ENCODE results near the gene SYNRG.
A peak's percentile ranks its signal among the peaks of the same experiment; 100 is the strongest.
"Not testable (repeated sequence)": the region's sequence is repeated elsewhere in the genome, so short reads cannot be mapped to it uniquely, and the experiment has no call there.

SYNRG gene

DNA sequence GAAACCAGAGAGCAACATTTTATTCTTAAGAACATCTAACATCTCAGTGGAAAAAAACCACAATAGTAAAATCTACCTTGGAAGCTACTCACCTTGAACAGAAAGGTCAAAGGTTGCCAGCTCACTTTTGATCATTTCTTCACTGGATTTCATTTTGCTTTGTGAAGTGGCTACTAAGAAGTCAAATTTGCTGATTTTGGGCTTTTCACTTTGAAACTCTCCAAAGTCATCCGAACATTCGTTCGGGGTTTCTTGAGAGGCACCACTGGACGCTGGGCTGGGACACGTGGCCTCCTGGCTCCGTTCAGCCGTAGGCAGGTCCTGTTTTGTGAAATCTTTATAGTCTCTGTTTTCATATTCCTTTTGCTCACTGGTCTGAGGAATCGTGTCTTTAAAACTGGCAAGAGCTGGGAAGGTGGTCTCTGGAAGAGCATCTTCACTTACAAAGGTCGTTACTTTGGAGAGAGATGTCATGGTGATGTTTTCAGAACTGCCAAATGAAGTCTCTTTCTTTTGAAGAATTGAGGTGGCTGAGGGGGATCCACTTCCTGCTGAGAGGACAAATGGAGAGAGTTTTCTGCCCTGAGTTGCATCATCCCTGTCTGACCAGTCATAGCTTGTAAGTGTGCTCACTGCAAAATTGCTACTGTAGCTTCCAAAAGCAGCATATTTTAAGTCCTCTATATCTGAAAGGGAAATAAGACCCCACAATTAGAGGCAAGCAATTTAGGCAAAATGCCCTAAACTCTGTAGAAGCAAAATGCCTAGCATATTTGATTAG lies 67.1 kb downstream of the SYNRG start:
- DNase-seq = no peak

DNA sequence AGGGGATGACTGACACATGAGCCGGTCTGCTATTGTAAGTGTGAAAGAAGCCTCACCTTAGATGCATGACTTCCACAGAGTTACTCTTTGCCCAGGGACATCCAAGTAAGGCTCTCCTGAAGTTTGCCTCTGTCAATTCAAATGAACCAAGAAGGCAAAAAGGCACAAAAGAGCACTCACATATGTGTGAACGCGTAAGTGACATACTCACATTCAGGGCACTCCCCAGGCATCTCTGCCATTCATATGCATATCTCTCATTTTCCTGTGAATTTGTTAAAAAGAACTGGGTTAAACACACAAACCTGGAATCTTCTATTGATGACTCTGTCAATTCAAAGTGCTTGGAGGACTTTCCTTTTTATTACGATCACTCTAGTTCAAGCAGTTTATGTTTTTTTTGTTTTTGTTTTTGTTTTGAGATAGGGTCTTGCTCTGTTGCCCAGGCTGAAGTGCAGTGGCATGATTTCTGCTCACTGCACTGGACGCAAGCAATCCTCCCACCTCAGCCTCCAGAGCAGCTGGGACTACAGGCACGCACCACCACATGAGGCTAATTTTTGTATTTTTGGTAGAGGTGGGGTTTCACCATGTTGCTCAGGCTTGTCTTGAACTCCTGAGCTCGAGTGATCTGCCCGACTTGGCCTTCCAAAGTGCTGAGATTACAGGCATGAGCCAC lies 70.1 kb downstream of the SYNRG start:
- no peak for DNase-seq

DNA sequence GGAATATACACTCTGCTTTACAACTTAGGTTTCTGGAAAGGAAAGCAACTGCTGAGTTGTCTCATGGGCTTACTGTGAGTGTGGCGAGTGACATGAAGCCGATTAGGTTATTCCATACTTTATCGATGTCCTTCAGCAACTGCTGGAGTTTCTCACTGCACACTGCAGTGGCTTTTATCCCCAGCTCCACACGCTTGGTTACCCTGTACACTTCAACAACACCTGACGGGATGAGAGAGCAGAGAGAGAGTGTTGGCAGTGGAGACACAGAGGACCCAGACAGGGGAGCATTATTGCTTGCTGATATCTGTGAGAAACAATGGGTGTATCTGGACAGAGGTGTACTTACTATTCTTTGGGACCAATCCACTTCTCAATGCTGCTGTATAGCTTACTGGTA lies 73.3 kb downstream of the SYNRG start:
- no peak for DNase-seq

DNA sequence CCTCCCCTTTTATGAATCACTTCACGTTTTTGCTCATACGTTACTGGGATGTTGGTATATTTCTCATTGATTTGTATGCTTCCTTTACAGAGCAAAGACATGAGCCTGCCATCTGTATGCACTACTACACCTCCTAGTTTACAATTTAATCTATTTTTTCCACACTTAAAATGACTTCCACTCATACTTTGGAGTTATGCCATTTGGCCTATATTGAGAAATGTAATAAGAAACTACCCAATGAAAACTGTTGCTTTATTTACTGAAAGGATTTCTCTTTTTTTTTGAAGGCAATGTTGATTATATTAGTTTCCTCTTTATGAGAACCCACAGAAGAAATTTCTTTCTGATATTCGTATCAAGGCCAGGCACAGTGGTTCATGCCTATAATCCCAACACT lies 76.5 kb downstream of the SYNRG start:
- DNase-seq = no peak

DNA sequence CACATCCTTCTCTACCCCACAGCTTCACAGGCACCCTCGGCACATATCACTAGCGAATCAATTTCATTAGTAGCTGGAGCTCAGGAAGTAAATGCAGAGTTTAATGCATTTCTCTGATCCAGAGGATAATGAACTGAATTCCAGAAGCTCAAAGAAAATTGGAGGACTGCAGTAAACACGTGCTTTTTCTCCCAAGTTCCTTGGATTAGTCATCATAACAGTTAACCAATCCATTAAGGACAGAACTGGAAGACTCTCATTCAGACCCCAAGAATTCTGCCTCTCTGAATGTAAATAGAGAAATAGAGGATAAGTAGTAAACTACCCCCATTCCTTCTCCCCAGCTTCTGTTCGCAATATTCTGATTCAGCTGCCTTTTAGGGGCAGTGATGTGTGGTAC lies 78.8 kb downstream of the SYNRG start:
- no peak for DNase-seq

DNA sequence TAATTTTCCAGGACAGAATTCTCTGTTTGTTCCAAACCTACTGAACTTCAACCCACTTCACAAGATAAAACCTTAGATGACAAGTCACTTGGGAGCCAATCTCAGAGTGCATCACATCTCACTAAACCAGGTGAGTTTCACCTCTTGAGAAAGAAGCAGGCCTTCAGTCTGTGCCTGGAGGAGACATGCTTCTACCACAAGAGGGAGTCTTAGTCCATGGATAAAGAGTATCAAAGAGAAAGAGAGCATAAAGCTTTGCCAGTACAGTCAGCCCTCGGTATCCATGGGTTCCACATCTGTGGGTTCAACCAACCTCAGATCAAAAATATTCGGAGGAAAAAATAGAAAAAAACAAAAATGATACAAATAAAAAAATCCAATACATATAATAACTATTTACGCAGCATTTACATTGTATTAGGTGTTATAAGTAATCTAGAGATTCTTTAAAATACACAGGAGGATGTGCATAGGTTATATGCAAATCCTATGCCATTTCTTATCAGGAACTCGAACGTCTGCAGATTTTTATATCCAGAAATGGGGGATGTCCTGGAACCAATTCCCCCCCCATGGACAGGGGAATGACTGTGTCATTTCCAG lies 81.9 kb downstream of the SYNRG start:
- DNase-seq = no peak

DNA sequence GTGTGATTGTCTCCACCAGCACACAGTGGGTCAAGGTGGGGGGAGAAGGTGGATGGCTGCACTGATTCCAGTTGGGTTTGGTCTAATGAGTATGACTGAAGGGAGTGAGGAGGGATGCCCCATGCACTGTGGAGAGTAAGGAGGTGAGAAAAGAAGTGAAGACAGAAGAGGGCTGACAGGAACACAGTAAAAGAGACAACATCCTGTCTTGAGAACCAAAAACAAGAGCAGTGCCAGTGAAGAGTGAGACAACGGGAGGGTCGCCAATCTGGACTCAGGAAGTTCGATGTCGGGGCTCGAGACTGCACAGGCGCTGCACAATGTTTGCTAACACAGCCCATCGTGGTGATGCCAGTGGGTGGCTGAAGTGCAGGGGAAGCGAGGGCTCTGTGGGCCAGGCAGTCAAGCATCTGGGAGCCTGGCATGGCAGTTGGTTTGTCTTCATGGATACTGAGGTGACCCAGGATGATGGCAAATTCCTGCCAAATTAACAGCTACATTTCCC lies 85.5 kb downstream of the SYNRG start:
- no peak for DNase-seq

DNA sequence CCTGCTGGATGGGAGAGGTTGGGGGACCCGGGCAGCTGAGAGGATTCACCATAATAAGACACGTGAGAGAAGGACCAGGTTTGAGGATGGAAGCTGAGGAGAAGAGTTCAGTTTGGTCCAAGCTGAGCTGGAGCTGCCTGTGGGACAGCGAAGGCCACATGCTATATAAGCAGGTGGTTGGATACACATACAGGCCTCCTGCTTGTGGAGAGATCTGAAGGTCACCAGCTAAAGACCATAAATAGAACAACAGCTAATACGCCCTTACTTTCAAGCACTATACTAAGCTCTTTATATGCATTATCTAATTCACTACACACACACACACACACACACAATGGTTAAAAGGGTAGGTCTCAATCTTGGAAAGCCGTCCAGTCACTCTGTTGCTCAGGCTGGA lies 87.4 kb downstream of the SYNRG start:
- no peak for DNase-seq

DNA sequence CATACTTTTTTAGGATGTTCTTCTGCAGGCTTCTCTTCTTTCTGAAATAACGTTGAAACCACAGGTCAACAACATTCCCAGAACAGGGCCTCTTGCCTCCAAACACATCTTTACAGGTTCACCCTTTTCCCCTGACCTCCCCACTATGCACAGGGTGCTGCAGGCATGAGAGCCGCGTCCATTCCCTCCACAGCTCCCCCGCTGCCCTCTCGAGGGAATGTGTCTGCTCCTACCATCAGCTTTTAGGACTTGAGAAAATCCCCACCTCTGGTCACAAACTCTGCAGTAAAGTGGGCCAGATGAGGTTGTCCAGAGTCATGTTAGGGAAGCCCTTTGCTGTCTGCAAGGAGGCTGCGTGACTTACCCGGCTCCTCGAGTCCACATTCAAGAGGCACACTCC lies 89.0 kb downstream of the SYNRG start:
- no peak for DNase-seq

DNA sequence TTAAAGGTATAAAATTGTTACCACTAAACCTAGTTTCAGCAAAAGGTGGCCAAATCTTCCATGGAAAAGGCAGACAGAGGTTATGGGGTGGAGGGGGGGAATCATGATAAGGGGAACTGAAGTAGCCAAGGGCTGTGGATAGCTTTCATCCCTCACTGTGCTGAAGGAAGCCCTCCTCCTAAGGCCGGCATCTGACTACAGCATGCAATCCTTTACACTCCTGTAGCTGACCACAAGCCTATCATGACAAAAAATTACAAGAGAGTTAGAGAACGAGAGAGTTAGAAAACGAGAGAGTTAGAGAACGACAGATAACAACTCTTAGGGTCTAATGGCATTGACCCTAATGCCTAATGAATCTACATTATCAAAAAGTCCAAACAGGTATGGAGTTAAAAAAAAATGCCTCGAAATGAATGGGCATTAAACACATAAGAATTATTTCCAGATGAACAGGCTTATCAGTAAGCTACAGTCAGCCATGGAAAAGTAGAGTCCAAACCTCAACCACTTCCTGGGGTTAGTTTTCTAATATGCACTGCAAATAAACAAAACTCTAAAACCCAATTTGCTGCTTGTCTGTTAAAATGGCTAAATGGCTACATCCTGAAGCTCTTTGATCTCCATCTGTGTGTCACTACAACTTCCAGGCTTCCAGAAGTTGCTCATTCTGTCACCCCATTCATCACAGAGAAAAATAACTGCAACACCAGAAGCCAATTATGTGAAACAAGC lies 89.8 kb downstream of the SYNRG start:
- DNase-seq = no peak

DNA sequence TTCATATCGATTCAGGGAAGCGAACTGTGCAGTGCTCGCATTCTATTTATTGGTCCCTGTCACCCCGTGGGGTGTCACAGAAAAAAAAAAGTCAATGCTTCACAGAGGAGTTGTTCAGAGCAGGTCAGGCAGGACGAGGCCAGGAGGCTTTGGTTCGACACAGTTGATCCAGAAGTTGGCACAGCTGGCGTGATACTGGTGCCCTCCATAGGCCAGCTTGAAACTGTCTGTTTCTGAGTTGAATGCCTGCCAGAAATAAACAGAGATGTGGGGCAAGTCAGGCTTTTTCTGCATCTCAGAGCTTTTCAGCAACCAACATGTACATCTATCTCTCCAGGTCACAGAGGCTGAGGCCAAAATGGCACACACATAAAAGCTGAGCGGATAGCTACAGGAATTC lies 90.4 kb downstream of the SYNRG start:
- DNase-seq = no peak

DNA sequence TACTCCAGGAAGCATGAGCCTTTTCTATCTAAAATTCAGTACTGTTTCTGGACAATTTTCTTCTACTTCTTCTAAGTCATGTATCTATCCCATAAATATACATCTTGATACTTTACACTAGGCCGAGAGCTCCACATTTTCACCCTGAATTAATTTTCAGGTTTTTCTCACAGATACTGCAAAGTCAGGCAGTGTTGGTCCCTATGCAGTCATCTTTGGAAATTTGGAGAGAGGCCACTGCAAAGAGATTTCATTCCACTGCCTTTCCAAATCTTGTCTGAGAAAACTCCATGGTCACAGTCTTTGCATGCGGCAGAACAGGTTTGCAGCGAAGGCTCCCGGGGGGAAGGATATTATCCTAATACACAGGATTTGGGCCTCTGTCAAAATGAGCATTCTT lies 91.3 kb downstream of the SYNRG start:
- DNase-seq = no peak

DNA sequence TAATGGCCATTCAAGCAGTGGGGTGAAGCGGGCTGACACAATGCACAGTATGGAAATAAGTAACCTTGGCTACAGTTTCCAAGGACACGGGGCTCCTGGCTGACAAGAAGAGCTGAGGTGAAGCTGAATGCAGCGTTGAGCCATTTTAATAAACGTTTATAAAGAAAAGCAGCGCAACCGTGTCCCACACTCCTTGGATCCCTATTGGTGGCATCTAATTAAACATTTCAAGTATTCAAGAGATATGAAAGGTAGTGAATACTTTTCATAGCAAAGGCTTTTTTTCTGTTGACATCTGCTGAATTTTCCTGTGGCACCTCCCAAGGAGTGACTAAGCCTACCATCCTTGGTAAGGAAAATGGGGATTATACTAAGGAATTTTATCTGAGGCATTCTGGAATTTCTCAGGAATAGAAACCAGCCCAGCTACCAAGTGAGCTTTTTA lies 93.1 kb downstream of the SYNRG start:
- DNase-seq = no peak

DNA sequence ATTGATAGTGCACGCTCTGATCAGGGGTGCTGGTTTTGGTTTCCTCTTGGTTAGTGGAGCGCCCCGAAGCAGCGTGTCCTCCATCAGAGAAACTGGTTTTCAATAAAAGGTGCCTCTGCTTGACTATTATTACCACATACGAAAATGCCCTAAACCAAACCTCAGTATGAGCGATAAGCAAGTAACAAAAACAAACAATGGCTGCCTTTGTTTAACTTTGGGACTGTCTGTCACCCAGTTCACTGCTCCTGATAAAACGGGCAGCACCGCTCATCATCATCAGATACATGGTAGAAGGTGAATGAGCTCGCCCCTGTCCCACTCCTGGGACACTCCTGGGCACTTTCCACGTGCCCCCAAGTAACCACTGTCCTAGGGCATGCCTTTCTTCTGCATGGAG lies 95.5 kb downstream of the SYNRG start:
- DNase-seq = no peak

DNA sequence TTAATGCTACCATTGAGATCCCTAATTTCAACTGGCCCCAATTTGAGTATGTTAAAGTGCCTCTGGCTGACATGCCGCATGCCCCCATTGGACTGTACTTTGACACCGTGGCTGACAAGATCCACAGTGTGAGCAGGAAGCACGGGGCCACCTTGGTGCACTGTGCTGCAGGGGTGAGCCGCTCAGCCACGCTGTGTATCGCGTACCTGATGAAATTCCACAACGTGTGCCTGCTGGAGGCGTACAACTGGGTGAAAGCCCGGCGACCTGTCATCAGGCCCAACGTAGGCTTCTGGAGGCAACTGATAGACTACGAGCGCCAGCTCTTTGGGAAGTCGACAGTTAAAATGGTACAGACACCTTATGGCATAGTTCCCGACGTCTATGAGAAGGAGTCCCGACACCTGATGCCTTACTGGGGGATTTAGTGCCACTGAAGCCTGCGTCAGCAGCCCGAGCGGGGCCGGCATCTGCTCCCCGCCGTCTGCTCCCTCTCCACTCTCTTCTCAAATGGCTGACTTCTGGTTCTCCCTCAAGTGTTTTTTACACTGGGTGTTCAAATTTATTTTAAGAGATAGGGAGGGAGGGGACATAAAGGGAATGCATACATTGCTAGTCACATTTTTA lies 96.7 kb downstream of the SYNRG start:
- DNase-seq = no peak

DNA sequence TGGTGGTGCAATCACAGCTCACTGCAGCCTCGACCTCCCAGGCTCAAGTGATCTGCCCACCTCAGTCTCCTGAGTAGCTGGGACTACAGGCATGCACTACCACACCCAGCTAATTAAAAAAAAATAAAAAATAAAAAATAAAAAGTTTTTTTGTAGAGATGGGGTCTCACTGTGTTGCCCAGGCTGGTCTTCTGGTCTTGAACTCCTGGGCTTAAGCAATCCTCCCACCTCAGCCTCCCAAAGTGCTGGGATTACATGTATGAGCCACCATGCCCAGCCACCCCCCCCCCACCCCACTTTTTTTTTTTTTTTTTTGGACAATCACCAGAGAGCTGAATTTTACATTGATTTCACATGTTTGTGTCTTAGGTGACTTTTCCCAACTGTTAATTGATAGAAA lies 97.6 kb downstream of the SYNRG start:
- DNase-seq = not testable (repeated sequence)

DNA sequence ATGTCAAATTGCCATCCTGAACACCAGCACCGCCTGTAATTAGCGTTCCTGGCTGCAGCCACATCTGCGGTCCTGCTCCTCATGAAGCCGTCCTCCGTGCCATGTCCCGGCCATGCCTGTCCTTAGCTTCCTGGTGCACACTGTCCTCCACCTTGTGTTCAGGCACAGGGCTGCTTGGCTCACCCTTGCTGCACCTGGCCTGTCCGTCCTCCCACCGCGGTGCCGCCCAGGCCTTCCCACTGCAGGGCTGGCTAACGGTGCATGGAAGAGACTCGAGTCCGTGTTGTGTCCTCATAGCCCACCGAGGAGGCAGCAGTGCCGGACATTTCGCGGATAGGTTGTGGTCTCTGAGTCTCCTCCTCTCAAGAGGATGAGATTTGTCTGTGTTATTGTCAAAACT lies 99.2 kb downstream of the SYNRG start:
- no peak for DNase-seq

DNA sequence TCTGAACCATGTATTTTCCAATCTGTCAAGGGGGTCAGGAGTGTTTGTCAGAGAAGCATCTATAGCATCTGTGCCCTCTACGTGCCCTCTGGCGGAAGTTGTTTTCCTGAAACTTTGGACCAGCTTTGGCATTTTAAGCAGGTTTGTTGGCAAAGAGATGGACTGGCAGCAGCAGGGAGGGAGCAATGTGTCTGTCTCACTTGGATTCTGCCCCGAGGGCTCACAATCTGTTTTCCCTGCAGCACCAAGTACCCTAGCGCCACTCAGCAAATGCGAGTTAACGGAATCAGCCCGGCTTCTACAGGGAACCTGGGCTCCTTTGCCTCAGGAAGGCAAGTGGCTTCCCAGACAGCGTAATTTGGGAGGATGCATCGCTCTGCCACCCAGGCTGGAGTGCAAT lies 102.1 kb downstream of the SYNRG start:
- no peak for DNase-seq

DNA sequence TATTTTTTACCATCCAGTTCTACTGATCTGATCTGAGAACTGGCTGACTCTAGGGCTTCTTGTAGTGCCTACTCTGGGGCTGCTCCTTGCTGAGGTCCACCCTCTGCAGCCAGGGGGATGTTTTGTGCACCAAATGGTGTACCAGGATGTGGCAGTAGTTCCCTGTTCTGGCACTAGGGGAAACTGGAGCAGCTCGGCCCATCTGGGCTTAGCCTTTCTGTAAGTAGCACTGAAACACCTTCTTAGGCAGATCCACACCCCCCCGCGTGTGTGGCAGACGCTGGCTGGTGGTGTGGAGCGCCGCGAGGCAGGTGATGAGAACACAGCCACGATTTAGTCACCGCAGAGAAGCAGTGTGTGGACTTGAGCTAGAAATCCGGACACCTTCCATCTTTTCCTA lies 102.5 kb downstream of the SYNRG start:
- DNase-seq = peak in 1 of 2 donors; percentile 22

DNA sequence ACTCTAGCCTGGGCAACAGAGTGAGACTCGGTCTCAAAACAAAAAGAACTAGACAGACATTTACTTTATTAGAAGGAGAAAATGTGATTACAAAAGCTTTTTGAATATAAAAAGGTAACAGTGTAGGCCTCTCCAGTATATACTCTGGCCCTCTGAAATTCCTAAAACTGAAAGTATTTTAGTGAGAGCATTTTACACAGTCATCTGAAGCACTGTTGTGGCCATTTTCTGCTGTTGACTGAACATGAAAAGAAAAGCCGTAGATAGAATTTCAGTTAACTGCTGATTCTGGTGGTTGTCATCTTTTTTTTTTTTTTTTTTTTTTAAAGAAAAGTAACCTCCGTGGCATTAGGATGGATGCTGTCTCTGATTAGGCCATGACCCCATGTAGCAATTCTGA lies 103.9 kb downstream of the SYNRG start:
- DNase-seq = no peak

DNA sequence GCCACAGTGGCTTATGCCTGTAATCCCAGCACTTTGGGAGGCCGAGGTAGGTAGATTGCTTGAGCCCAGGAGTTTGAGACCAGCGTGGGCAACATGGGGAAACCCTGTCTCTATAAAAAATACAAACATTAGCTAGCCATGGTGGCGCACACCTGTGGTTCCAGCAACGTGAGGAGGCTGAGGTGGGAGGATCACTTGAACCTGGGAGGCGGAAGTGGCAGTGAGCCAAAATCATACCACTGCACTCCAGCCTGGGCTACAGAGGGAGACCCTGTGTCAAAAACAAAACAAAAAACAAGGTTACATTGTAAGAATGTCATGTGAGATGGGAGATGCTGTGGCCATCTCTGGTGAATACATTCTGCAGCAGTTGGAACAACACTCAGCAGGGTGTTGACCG lies 106.1 kb downstream of the SYNRG start:
- DNase-seq = no peak

DNA sequence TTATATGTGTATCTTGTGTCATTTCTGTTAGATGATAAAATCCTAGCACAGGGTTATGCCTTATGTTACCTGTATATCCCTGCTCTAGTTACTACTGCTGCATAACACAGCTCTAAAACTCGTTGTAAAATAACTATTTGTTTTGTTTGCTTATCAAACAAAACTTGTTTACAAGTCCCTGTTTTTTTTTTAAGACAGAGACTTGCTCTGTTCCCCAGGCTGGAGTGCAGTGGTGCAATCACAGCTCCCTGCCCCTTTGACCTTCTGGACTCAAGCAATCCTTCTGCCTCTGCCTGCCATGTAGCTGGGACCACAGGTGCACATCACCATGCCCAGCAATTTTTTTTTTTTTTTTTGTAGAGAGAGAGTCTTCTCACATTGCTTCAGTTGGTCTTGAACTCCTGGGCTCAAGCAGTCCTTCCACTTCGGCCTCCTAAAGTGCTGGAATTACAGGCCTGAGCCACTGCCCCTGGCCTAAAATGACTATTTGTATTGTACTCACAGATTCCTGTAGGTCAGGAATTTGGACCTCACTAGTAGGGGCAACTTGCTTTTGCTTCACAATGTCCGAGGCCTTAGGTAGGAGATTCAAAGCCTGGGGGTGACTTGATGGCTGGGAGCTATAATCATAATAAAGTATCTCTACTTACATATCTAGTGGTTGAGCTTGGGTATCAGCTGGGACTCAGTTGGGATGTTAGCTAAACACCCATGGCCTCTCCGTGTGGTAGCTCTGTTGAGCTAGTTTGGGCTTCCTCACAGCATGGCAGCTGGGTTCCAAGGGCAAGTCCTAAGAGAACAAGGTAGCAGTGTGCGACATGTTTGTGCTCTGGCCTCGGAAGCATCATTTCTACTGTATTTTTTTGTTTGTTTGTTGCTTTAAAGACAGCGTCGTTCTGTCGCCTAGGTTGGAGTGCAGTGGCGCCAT lies 106.9 kb downstream of the SYNRG start:
- DNase-seq = no peak

All from inflammatory macrophage treated with lipopolysaccharide for 1 hour (primary cell).